ENCODE measurements around the gene C2orf49.

The C2orf49 gene

DNA sequence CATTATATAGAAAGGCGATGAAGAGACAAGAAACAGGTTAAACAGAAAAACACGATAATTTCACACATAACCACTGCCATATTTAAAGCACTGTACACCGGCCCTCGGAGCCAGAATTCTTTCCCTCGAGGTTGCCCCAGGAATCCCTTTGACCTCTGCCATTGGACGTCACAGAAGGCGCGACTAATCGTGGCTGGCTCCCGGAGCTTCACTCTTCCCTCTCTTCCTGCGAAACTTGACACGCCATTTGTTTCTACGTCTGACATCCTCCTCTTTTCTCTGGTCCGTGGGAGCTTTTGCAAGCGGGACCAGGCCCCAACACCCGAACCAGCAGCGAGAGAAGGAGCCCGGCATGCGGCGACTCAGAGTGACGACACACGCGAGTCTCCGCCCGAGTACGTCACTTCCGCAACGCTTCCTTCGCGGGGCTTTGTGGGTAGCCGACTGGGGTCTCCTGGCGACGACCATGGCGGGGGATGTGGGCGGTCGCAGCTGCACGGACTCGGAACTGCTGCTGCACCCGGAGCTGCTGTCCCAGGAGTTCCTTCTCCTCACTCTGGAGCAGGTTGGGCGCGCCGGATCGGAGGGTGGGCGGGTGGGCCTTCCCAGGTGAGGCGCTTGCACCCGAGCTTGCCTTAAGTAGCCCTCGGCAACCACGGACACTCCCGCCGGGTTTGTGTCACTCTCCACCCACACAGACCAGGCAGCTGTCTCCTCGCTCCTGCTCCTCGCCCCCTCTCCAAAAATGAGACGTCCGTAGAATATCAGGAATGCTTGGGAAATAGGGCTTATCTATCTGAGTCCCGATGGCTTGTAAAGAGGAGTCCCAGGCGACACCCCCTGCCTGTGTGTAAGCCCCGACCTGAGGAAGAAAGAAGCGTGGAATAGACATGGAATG, at the start of gene C2orf49:
Gene C2orf49 (plus strand): TSS at position 419 of the 898 bp plus-strand sequence. CDS start 48 bp downstream, at position 467.
- Mint-ChIP-seq H3K27me3 (ENCODE audit: low read depth) (no peaks in the 10 kb centered on the region), H3K36me3 (ENCODE audit: low read depth) (peaks cover 16% of the 10 kb centered on the region), H3K9me3 (no peaks in the 10 kb centered on the region), H3K27ac (peak within 1 kb of the TSS; percentile 100), H3K4me3 (peak within 1 kb of the TSS; percentile 96), H3K4me1 (ENCODE audit: low read depth) (peaks cover 27% of the 10 kb centered on the region)
- peak; percentile 89 for DNase-seq (ENCODE audit: low spot score)

DNA sequence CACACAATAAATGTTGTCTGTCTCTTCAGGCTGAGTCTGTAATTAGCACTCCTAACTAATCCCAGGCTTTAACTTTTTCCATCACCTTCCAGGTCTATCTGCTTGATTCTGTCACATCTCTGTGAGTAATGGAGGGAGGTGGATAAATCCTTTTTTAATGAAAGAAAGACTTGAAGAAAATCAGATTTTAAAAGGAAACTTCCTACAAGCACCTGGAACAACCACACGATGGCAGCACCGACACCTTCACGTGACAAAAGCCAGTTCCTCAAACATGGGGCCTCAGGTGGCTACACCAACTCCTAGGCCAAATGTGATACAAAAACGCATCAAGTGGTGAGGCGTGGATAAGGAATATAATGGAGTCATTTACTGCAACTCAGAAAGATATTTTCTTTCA, 49.6 kb upstream of the C2orf49 start:
- Mint-ChIP-seq H3K36me3 (ENCODE audit: low read depth) (peaks cover 23% of the 10 kb centered on the region), H3K27ac (no peak overlapping the region), H3K27me3 (ENCODE audit: low read depth) (no peaks in the 10 kb centered on the region), H3K4me1 (ENCODE audit: low read depth) (peaks cover 3% of the 10 kb centered on the region), H3K9me3 (no peaks in the 10 kb centered on the region), H3K4me3 (no peak overlapping the region)
- DNase-seq (ENCODE audit: low spot score): no peak

DNA sequence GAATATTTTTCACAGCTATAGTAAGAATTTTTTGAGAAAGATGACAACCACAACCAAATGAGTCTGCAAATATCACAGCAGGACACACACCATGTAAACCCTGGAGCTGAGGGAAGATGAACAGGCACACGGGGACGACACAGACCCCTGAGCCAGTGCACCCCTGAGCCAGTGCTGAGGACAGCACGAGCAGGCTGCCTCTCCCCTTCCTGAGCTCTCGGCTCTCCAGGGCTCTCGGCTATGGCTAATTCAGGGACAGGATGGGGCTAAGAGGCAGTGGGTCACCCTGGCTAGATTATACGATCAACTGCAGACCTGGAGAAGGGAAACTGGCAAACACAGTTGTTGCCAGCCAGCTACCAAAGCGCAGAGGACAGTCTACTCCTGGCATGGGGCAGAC, 49.2 kb upstream of the C2orf49 start:
- no peak overlapping the region for H3K27ac Mint-ChIP-seq
- DNase-seq (ENCODE audit: low spot score): no peak

DNA sequence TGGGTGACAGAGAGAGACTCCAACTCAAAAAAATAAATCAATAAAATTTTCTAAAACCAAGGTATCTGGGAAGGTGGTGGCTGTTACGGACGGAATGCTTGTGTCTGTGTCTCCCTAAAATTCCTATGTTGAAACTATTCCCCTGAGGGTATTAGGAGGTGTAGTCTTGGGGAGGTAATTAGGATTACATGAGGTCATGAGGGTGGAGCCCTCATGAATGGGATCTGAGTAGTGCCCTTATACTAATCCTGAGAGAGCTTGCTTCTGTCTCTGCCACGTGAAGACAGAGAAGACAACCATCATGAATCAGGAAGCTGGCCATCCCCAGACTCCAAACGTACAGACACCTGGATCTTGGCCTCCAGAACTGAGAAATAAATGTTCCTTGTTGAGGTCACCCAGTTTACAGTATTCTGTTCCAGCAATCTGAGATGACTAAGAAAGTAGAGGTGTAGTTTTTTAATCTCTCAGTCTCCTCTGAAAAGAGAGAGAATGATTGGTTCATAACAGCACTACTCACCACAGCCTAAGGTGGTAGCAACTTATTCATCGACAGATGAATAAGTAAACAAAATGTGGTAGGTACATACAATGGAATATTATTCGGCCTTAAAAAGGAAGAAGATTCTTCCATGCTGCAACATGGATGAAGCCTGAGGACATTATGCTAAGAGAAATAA, 46.2 kb upstream of the C2orf49 start:
- DNase-seq (ENCODE audit: low spot score): no peak
- H3K4me1 Mint-ChIP-seq (ENCODE audit: low read depth): peaks cover 5% of the 10 kb centered on the region
- peaks cover 31% of the 10 kb centered on the region for H3K36me3 Mint-ChIP-seq (ENCODE audit: low read depth)
- H3K4me3 Mint-ChIP-seq: no peak overlapping the region
- H3K27ac Mint-ChIP-seq: no peak overlapping the region
- H3K27me3 Mint-ChIP-seq (ENCODE audit: low read depth): no peaks in the 10 kb centered on the region
- no peaks in the 10 kb centered on the region for H3K9me3 Mint-ChIP-seq

More for the DNA sequence above, 49.2 kb upstream of the C2orf49 start:
- no peaks in the 10 kb centered on the region for H3K27me3 Mint-ChIP-seq (ENCODE audit: low read depth)
- peaks cover 3% of the 10 kb centered on the region for H3K4me1 Mint-ChIP-seq (ENCODE audit: low read depth)
- peaks cover 23% of the 10 kb centered on the region for H3K36me3 Mint-ChIP-seq (ENCODE audit: low read depth)
- no peaks in the 10 kb centered on the region for H3K9me3 Mint-ChIP-seq
- H3K4me3 Mint-ChIP-seq: no peak overlapping the region

DNA sequence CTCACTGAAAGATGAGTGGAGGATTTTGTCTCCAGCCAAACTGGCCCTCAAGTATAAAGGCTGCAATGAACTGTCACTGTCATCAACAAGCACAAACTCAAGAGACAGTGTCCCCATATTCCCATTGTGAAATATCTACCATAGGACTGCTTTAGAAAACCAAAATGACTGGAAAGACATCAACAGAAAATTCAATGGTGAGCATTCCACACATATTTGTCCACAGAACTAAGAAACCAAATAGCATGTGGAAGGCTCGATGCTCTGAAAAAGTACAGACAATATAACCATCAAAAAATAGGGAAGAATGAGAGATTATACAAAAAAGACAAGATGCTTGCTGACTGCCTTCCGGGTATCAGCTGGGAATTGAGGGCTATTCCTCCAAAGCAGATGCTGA, 45.4 kb upstream of the C2orf49 start:
- Mint-ChIP-seq H3K4me1 (ENCODE audit: low read depth) (peaks cover 5% of the 10 kb centered on the region), H3K36me3 (ENCODE audit: low read depth) (peaks cover 32% of the 10 kb centered on the region), H3K27ac (no peak overlapping the region), H3K9me3 (no peaks in the 10 kb centered on the region), H3K27me3 (ENCODE audit: low read depth) (no peaks in the 10 kb centered on the region), H3K4me3 (no peak overlapping the region)
- DNase-seq (ENCODE audit: low spot score): no peak

GRCh38 chr2:105294046-105294445, 43.3 kb upstream of the C2orf49 start:
- H3K36me3 Mint-ChIP-seq (ENCODE audit: low read depth): peaks cover 37% of the 10 kb centered on the region

DNA sequence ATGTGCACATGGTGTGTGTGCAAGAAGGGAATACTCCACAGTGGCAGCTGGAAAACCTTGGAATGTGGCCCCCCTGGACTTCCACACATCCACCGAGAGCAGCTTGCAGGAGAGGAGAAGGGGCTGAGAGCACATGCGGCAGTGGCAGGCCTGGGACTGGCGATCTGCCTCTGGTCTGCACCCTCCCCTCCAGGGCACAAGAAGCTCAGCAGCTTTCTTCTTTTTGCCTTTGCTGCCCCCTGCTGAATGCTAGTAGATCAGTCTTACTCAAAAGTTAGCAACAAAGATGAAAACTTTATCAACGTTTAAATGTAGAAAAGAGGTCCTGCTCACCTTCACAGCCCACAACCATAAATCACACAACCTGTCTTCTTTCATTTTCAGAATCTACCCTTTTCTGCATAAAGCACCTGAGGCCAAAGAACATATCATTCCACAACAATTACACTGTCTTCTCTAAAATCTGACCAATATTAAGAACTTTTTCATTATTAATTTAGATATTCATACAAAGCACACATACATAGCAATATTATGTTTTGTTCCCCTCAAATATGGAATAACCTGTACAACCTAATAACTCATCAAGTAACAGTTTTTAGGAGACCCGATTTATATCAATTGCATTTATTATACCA, 42.4 kb upstream of the C2orf49 start:
- Mint-ChIP-seq H3K4me3 (no peak overlapping the region), H3K36me3 (ENCODE audit: low read depth) (peaks cover 37% of the 10 kb centered on the region)

More at GRCh38 chr2:105294046-105294445, 43.3 kb upstream of the C2orf49 start:
- Mint-ChIP-seq H3K27me3 (ENCODE audit: low read depth) (no peaks in the 10 kb centered on the region), H3K27ac (no peak overlapping the region), H3K4me1 (ENCODE audit: low read depth) (peaks cover 1% of the 10 kb centered on the region), H3K9me3 (no peaks in the 10 kb centered on the region), H3K4me3 (no peak overlapping the region)
- no peak for DNase-seq (ENCODE audit: low spot score)

GRCh38 chr2:105296017-105296611, 41.2 kb upstream of the C2orf49 start:
- no peak for DNase-seq (ENCODE audit: low spot score)
- no peaks in the 10 kb centered on the region for H3K27me3 Mint-ChIP-seq (ENCODE audit: low read depth)
- no peaks in the 10 kb centered on the region for H3K9me3 Mint-ChIP-seq
- peaks cover 33% of the 10 kb centered on the region for H3K36me3 Mint-ChIP-seq (ENCODE audit: low read depth)
- no peak overlapping the region for H3K4me3 Mint-ChIP-seq
- no peak overlapping the region for H3K27ac Mint-ChIP-seq
- H3K4me1 Mint-ChIP-seq (ENCODE audit: low read depth): peaks cover 1% of the 10 kb centered on the region

More for the DNA sequence above, 42.4 kb upstream of the C2orf49 start:
- H3K27me3 Mint-ChIP-seq (ENCODE audit: low read depth): no peaks in the 10 kb centered on the region
- no peaks in the 10 kb centered on the region for H3K9me3 Mint-ChIP-seq
- H3K4me1 Mint-ChIP-seq (ENCODE audit: low read depth): peaks cover 1% of the 10 kb centered on the region
- H3K27ac Mint-ChIP-seq: no peak overlapping the region
- DNase-seq (ENCODE audit: low spot score): no peak

DNA sequence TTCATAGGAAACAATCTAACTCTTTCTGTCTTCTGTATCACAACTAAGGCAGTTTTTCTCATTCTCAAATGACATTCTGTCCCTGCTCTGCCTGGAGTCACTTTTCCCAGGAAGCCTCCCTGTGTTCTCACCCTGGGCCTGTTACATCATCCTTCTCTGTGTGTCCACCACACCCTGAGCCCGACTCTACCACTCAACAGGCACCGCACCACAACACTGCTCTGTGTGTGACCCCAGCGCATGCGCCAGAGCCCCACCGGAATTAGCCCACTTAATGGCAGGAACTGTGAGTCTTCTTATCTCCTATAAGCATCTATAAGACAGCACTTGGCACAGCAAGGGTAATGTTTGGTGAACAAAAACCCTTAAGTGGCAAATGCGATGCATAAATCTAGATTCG, 40.1 kb upstream of the C2orf49 start:
- Mint-ChIP-seq H3K9me3 (no peaks in the 10 kb centered on the region), H3K4me3 (no peak overlapping the region), H3K27ac (no peak overlapping the region), H3K27me3 (ENCODE audit: low read depth) (no peaks in the 10 kb centered on the region), H3K36me3 (ENCODE audit: low read depth) (peaks cover 27% of the 10 kb centered on the region), H3K4me1 (ENCODE audit: low read depth) (peaks cover 7% of the 10 kb centered on the region)
- no peak for DNase-seq (ENCODE audit: low spot score)

- peaks cover 27% of the 10 kb centered on the region for H3K36me3 Mint-ChIP-seq (ENCODE audit: low read depth)
- no peaks in the 10 kb centered on the region for H3K27me3 Mint-ChIP-seq (ENCODE audit: low read depth)
- H3K4me3 Mint-ChIP-seq: no peak overlapping the region
- DNase-seq (ENCODE audit: low spot score): no peak
- no peak overlapping the region for H3K27ac Mint-ChIP-seq
- H3K4me1 Mint-ChIP-seq (ENCODE audit: low read depth): peaks cover 9% of the 10 kb centered on the region
- H3K9me3 Mint-ChIP-seq: no peaks in the 10 kb centered on the region
These were observed 39.3 kb upstream of the C2orf49 start for GRCh38 chr2:105298017-105298416.

GRCh38 chr2:105299290-105299689, 38.0 kb upstream of the C2orf49 start:
- H3K27ac Mint-ChIP-seq: no peak overlapping the region
- H3K4me1 Mint-ChIP-seq (ENCODE audit: low read depth): peaks cover 13% of the 10 kb centered on the region
- no peaks in the 10 kb centered on the region for H3K27me3 Mint-ChIP-seq (ENCODE audit: low read depth)
- H3K36me3 Mint-ChIP-seq (ENCODE audit: low read depth): peaks cover 20% of the 10 kb centered on the region
- H3K9me3 Mint-ChIP-seq: no peaks in the 10 kb centered on the region
- no peak for DNase-seq (ENCODE audit: low spot score)
- no peak overlapping the region for H3K4me3 Mint-ChIP-seq

GRCh38 chr2:105301646-105302045, 35.7 kb upstream of the C2orf49 start:
- Mint-ChIP-seq H3K27me3 (ENCODE audit: low read depth) (no peaks in the 10 kb centered on the region), H3K36me3 (ENCODE audit: low read depth) (peaks cover 16% of the 10 kb centered on the region), H3K4me1 (ENCODE audit: low read depth) (peaks cover 12% of the 10 kb centered on the region)

GRCh38 chr2:105307146-105307545, 30.2 kb upstream of the C2orf49 start:
- H3K4me1 Mint-ChIP-seq (ENCODE audit: low read depth): peaks cover 11% of the 10 kb centered on the region
- H3K4me3 Mint-ChIP-seq: no peak overlapping the region
- H3K27ac Mint-ChIP-seq: no peak overlapping the region
- no peaks in the 10 kb centered on the region for H3K9me3 Mint-ChIP-seq
- no peaks in the 10 kb centered on the region for H3K27me3 Mint-ChIP-seq (ENCODE audit: low read depth)
- no peak for DNase-seq (ENCODE audit: low spot score)
- H3K36me3 Mint-ChIP-seq (ENCODE audit: low read depth): peaks cover 11% of the 10 kb centered on the region

More at GRCh38 chr2:105301646-105302045, 35.7 kb upstream of the C2orf49 start:
- Mint-ChIP-seq H3K4me3 (no peak overlapping the region), H3K27ac (no peak overlapping the region), H3K9me3 (no peaks in the 10 kb centered on the region)
- DNase-seq (ENCODE audit: low spot score): no peak
